Mesendoderm (in vitro differentiated cells): ENCODE results near the gene LIG1.

Experiments used
- DNase-seq: peaks from one replicate; pipeline ENCODE4 v3.0.0; 2013
- H2AK5ac ChIP-seq: 2 replicates; pipeline ENCODE4 v1.6.1; 2013; ENCODE audit warnings: low read length, inconsistent platforms
- H2BK120ac ChIP-seq: 2 replicates; pipeline ENCODE4 v1.6.1; 2013; ENCODE audit warnings: low read depth, mild to moderate bottlenecking, low read length, moderate library complexity, mixed read lengths
- H2BK15ac ChIP-seq: replicated peaks from 2 replicates; pipeline ENCODE4 v1.6.1; 2013; ENCODE audit warnings: low read depth, mild to moderate bottlenecking, moderate library complexity
- H2BK5ac ChIP-seq: 2 replicates; pipeline ENCODE4 v1.6.1; 2013; ENCODE audit warnings: low read length, inconsistent platforms
- H3K18ac ChIP-seq: 2 replicates; pipeline ENCODE4 v1.6.1; 2013; ENCODE audit warnings: mild to moderate bottlenecking, low read length, mixed read lengths
- H3K23ac ChIP-seq: one replicate; pipeline ENCODE4 v1.6.1; 2013; ENCODE audit warnings: low read length
- H3K27ac ChIP-seq: 2 replicates; pipeline ENCODE4 v1.5.1; 2013; ENCODE audit warnings: low read depth, mild to moderate bottlenecking, inconsistent platforms, low read length, moderate library complexity
- H3K27me3 ChIP-seq: 2 replicates; pipeline ENCODE4 v1.6.1; 2013; ENCODE audit warnings: low read length, control low read depth, mild to moderate bottlenecking, inconsistent platforms; ENCODE audit not compliant: insufficient read depth, poor library complexity
- H3K36me3 ChIP-seq: 2 replicates; pipeline ENCODE4 v1.6.1; 2013; ENCODE audit warnings: low read length, inconsistent platforms; ENCODE audit not compliant: control insufficient read depth, insufficient read depth
- H3K4ac ChIP-seq: one replicate; pipeline ENCODE4 v1.6.1; 2013; ENCODE audit warnings: low read depth, mild to moderate bottlenecking, low read length, moderate library complexity
- H3K4me1 ChIP-seq: 2 replicates; pipeline ENCODE4 v1.6.1; 2013; ENCODE audit warnings: low read depth, low read length, inconsistent platforms; ENCODE audit not compliant: control insufficient read depth
- H3K4me2 ChIP-seq: 2 replicates; pipeline ENCODE4 v1.6.1; 2013; ENCODE audit warnings: low read length
- H3K4me3 ChIP-seq: 2 replicates; pipeline ENCODE4 v1.5.1; 2013; ENCODE audit warnings: mild to moderate bottlenecking, low read length
- H3K56ac ChIP-seq: one replicate; pipeline ENCODE4 v1.6.1; 2013; ENCODE audit warnings: low read length
- H3K79me1 ChIP-seq: 2 replicates; pipeline ENCODE4 v1.6.1; 2013; ENCODE audit warnings: low read length, inconsistent platforms
- H3K79me2 ChIP-seq: 2 replicates; pipeline ENCODE4 v1.6.1; 2013; ENCODE audit warnings: mild to moderate bottlenecking, low read length; ENCODE audit not compliant: control insufficient read depth, insufficient read depth
- H3K9ac ChIP-seq: 2 replicates; pipeline ENCODE4 v1.6.1; 2013; ENCODE audit warnings: low read length, inconsistent platforms
- H4K5ac ChIP-seq: one replicate; pipeline ENCODE4 v1.6.1; 2013; ENCODE audit warnings: low read length
- H4K8ac ChIP-seq: one replicate; pipeline ENCODE4 v1.6.1; 2013; ENCODE audit warnings: low read depth, mild to moderate bottlenecking, control low read depth, low read length, moderate library complexity
- WGBS: extraction: QIAGEN DNeasy Blood & Tissue Kit; methylation state at CpG from one replicate; pipeline ENCODE4 v1.1.7; 2013; ENCODE audit warnings: low lambda C conversion rate, missing lambda C conversion rate; ENCODE audit not compliant: insufficient coverage; ENCODE audit errors: extremely low coverage; 5-methylcytosine and 5-hydroxymethylcytosine counted together

Gene LIG1

GRCh38 chr19:48206397-48207093 lies 36.4 kb upstream of the LIG1 start:
- no peak overlapping the region for H3K9ac ChIP-seq
- no peak overlapping the region for H2BK15ac ChIP-seq
- H3K27ac ChIP-seq = no peak overlapping the region
- peaks cover 2% of the 10 kb centered on the region for H3K4me1 ChIP-seq
- no peaks in the 10 kb centered on the region for H3K79me2 ChIP-seq
- no peak overlapping the region for H2BK120ac ChIP-seq
- no peak overlapping the region for H3K18ac ChIP-seq
- H3K4me2 ChIP-seq = no peak overlapping the region
- no peak overlapping the region for H3K23ac ChIP-seq
- H2AK5ac ChIP-seq = no peak overlapping the region
- WGBS = no CpG with 5 or more reads among the region's 9 CpGs
- H2BK5ac ChIP-seq = no peak overlapping the region
- no peak overlapping the region for H3K4ac ChIP-seq
- no peak overlapping the region for H4K5ac ChIP-seq
- no peak for DNase-seq
- H4K8ac ChIP-seq = no peak overlapping the region
- no peak overlapping the region for H3K4me3 ChIP-seq
- no peak overlapping the region for H3K56ac ChIP-seq
- H3K79me1 ChIP-seq = no peaks in the 10 kb centered on the region
- H3K27me3 ChIP-seq = no peaks in the 10 kb centered on the region
- no peaks in the 10 kb centered on the region for H3K36me3 ChIP-seq

- Histone ChIP-seq H3K4ac (no peak overlapping the region), H2BK15ac (no peak overlapping the region), H2AK5ac (no peak overlapping the region), H3K9ac (peak overlapping the region; percentile 63), H2BK5ac (no peak overlapping the region), H3K18ac (no peak overlapping the region), H4K5ac (no peak overlapping the region), H3K36me3 (no peaks in the 10 kb centered on the region), H3K4me2 (peak overlapping the region; percentile 88), H3K27ac (no peak overlapping the region), H3K4me1 (peaks cover 2% of the 10 kb centered on the region), H4K8ac (no peak overlapping the region), H3K27me3 (no peaks in the 10 kb centered on the region), H3K23ac (no peak overlapping the region), H3K56ac (peak overlapping the region; percentile 83), H3K79me1 (no peaks in the 10 kb centered on the region), H2BK120ac (no peak overlapping the region), H3K4me3 (peak overlapping the region; percentile 76), H3K79me2 (no peaks in the 10 kb centered on the region)
- WGBS = no CpG with 5 or more reads among the region's 34 CpGs
- DNase-seq = peak; percentile 100
These were observed 33.9 kb upstream of the LIG1 start for GRCh38 chr19:48203794-48204628.

- peak overlapping the region; percentile 83 for H3K56ac ChIP-seq
- no peak overlapping the region for H3K4ac ChIP-seq
- no peak overlapping the region for H2AK5ac ChIP-seq
- no peak overlapping the region for H3K23ac ChIP-seq
- no peak overlapping the region for H4K5ac ChIP-seq
- DNase-seq = no peak
- no peak overlapping the region for H2BK15ac ChIP-seq
- WGBS = no CpG with 5 or more reads among the region's 5 CpGs
- no peak overlapping the region for H4K8ac ChIP-seq
- no peaks in the 10 kb centered on the region for H3K79me1 ChIP-seq
- no peak overlapping the region for H2BK120ac ChIP-seq
- H3K9ac ChIP-seq = peak overlapping the region; percentile 63
- H3K79me2 ChIP-seq = no peaks in the 10 kb centered on the region
- no peaks in the 10 kb centered on the region for H3K27me3 ChIP-seq
- peak overlapping the region; percentile 11 for H3K4me3 ChIP-seq
- no peak overlapping the region for H3K18ac ChIP-seq
- peaks cover 2% of the 10 kb centered on the region for H3K4me1 ChIP-seq
- peak overlapping the region; percentile 47 for H3K4me2 ChIP-seq
- no peak overlapping the region for H2BK5ac ChIP-seq
- no peak overlapping the region for H3K27ac ChIP-seq
- H3K36me3 ChIP-seq = no peaks in the 10 kb centered on the region
These were observed 33.2 kb upstream of the LIG1 start for GRCh38 chr19:48203222-48203793.

- H3K79me2 ChIP-seq = no peaks in the 10 kb centered on the region
- H4K5ac ChIP-seq = no peak overlapping the region
- no peak overlapping the region for H3K18ac ChIP-seq
- H3K4me3 ChIP-seq = no peak overlapping the region
- no peak overlapping the region for H3K23ac ChIP-seq
- no peak overlapping the region for H2AK5ac ChIP-seq
- no peaks in the 10 kb centered on the region for H3K4me1 ChIP-seq
- H3K79me1 ChIP-seq = no peaks in the 10 kb centered on the region
- no peak overlapping the region for H3K27ac ChIP-seq
- H3K9ac ChIP-seq = no peak overlapping the region
- H2BK5ac ChIP-seq = no peak overlapping the region
- H3K56ac ChIP-seq = no peak overlapping the region
- H3K36me3 ChIP-seq = no peaks in the 10 kb centered on the region
- H3K4ac ChIP-seq = no peak overlapping the region
- H3K27me3 ChIP-seq = no peaks in the 10 kb centered on the region
- H4K8ac ChIP-seq = no peak overlapping the region
- no peak overlapping the region for H2BK15ac ChIP-seq
- 100% methylated on average over 3 of the region's 13 CpGs for WGBS
- peak; percentile 45 for DNase-seq
- H2BK120ac ChIP-seq = no peak overlapping the region
- H3K4me2 ChIP-seq = no peak overlapping the region
These were observed 27.0 kb upstream of the LIG1 start for GRCh38 chr19:48196933-48197665.

GRCh38 chr19:48196321-48196763 lies 26.2 kb upstream of the LIG1 start:
- no peak for DNase-seq
- H3K23ac ChIP-seq = no peak overlapping the region
- no peak overlapping the region for H3K4ac ChIP-seq
- H3K4me2 ChIP-seq = no peak overlapping the region
- H3K36me3 ChIP-seq = no peaks in the 10 kb centered on the region
- H2AK5ac ChIP-seq = no peak overlapping the region
- no peaks in the 10 kb centered on the region for H3K4me1 ChIP-seq
- no peaks in the 10 kb centered on the region for H3K27me3 ChIP-seq
- H4K8ac ChIP-seq = no peak overlapping the region
- no CpG with 5 or more reads among the region's 23 CpGs for WGBS
- no peaks in the 10 kb centered on the region for H3K79me2 ChIP-seq
- H3K56ac ChIP-seq = no peak overlapping the region
- H2BK5ac ChIP-seq = no peak overlapping the region
- no peak overlapping the region for H2BK15ac ChIP-seq
- no peak overlapping the region for H3K27ac ChIP-seq
- no peak overlapping the region for H3K18ac ChIP-seq
- no peak overlapping the region for H2BK120ac ChIP-seq
- no peak overlapping the region for H3K9ac ChIP-seq
- H3K4me3 ChIP-seq = no peak overlapping the region
- H3K79me1 ChIP-seq = no peaks in the 10 kb centered on the region
- no peak overlapping the region for H4K5ac ChIP-seq
